ENCODE results near the gene SLC1A2.

Gene SLC1A2

GRCh38 chr11:35363854-35364780 lies 55.2 kb downstream of the SLC1A2 start:
- DNase-seq (ENCODE audit: low read depth), result peak; percentile 91
- no peak for TF ChIP-seq CTCF (IDR thresholded peaks at IDR 0.05; ENCODE audit: low read length, missing control alignments)

GRCh38 chr11:35363246-35363801 lies 56.0 kb downstream of the SLC1A2 start:
- DNase-seq (ENCODE audit: low read depth), result no peak
- H3K4me3 ChIP-seq (replicated peaks; ENCODE audit: low read depth, low read length), result no peak overlapping the region
- no peak for TF ChIP-seq CTCF (IDR thresholded peaks at IDR 0.05; ENCODE audit: low read length, missing control alignments)

More at GRCh38 chr11:35363854-35364780, 55.2 kb downstream of the SLC1A2 start:
- no peak overlapping the region for H3K4me3 ChIP-seq (replicated peaks; ENCODE audit: low read depth, low read length)

- H3K4me3 ChIP-seq (replicated peaks; ENCODE audit: low read depth, low read length), result no peak overlapping the region
- DNase-seq (ENCODE audit: low read depth), result no peak
- no peak for TF ChIP-seq CTCF (IDR thresholded peaks at IDR 0.05; ENCODE audit: low read length, missing control alignments)
Observed at GRCh38 chr11:35362521-35362980, 56.8 kb downstream of the SLC1A2 start.

- no peak overlapping the region for H3K4me3 ChIP-seq (replicated peaks; ENCODE audit: low read depth, low read length)
- no peak for DNase-seq (ENCODE audit: low read depth)
- no peak for TF ChIP-seq CTCF (IDR thresholded peaks at IDR 0.05; ENCODE audit: low read length, missing control alignments)
Observed at GRCh38 chr11:35360055-35360530, 59.3 kb downstream of the SLC1A2 start.

- H3K4me3 ChIP-seq (replicated peaks; ENCODE audit: low read depth, low read length), result no peak overlapping the region
- no peak for DNase-seq (ENCODE audit: low read depth)
- no peak for TF ChIP-seq CTCF (IDR thresholded peaks at IDR 0.05; ENCODE audit: low read length, missing control alignments)
Observed at GRCh38 chr11:35359321-35360054, 59.9 kb downstream of the SLC1A2 start.

GRCh38 chr11:35358391-35358790 lies 61.0 kb downstream of the SLC1A2 start:
- no peak overlapping the region for H3K4me3 ChIP-seq (replicated peaks; ENCODE audit: low read depth, low read length)
- no peak for TF ChIP-seq CTCF (IDR thresholded peaks at IDR 0.05; ENCODE audit: low read length, missing control alignments)
- no peak for DNase-seq (ENCODE audit: low read depth)

Data from fibroblast of pulmonary artery (primary cell).